ENCODE results near the gene MRPL22. TPM values are rescaled to one million over a fixed set of nuclear protein-coding genes. Genes with fewer than 3 reads are reported as not detected.

MRPL22 gene
- total and polyA plus RNA-seq, 2 donors (not counting 3 experiments of a cell fraction or from before 2014, with no cell fraction given): 66.9 to 112 TPM

DNA sequence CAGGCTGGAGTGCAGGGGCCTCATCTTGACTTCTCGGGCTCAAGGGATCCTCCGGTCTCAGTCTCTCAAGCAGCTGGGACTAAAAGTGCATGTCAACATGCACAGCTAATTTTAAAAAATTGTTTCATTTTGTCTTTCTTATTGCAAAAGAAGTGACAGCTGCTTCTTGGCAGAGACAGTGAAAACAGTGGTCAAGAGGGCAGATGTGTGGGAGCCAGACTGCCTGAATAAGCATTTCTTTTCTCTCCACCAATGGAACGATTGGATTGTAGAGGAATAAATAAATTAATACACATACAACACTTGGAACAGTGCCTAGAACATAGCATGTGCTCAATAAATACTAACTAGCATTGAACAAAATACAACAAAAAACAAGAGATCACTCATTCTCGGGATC is 45.3 kb downstream of the MRPL22 start:
- ChIA-PET CTCF (interaction anchor here (2.9 to 3.5 kb wide), 2 partner anchors 10 to 13 kb away, joined by 10 to 27 read pairs; no protein-coding TSS in a partner anchor), POLR2A (no interaction called here)
- no peak overlapping the region for H2AFZ ChIP-seq (ENCODE audit: low read depth, low read length)
- peaks cover 10% of the 10 kb centered on the region for H3K4me1 ChIP-seq (ENCODE audit: control insufficient read depth, extremely low read depth, insufficient read depth, low read length)
- DNase-seq (ENCODE audit: low read depth, low spot score): no peak
- dilution Hi-C loops (cut with MboI; ENCODE audit: extremely low pct_ligation_motif_present, low sequenced_read_pairs): no loop called here
- H3K27ac ChIP-seq (ENCODE audit: insufficient read depth, low read depth, low read length): no peak overlapping the region
- FAIRE-seq: no peak
- no peaks in the 10 kb centered on the region for H3K36me3 ChIP-seq (ENCODE audit: control insufficient read depth in 2 of 2, extremely low read depth in 1 of 2, insufficient read depth in 2 of 2, low read length in 2 of 2)
- H3K4me3 ChIP-seq (replicated peaks in 1 of 3; ENCODE audit: insufficient read depth in 1 of 3, low read depth in 1 of 3, low read length in 3 of 3): no peak overlapping the region
- H3K9me3 ChIP-seq (replicated peaks; ENCODE audit: control insufficient read depth, insufficient read depth, low read length): no peaks in the 10 kb centered on the region
- intact Hi-C loops (cut with micrococcal nuclease): loop anchor here (5.0 kb wide), 1 partner anchor 161 kb away; no protein-coding TSS in a partner anchor
- no peak overlapping the region for H3K9ac ChIP-seq (replicated peaks; ENCODE audit: extremely low read depth, insufficient read depth, low read length)
- no peaks in the 10 kb centered on the region for H3K79me2 ChIP-seq (ENCODE audit: control insufficient read depth, insufficient read depth, low read length)
- no peaks in the 10 kb centered on the region for H4K20me1 ChIP-seq (replicated peaks; ENCODE audit: control insufficient read depth, extremely low read depth, insufficient read depth, low read length)
- H3K9me1 ChIP-seq (replicated peaks; ENCODE audit: control insufficient read depth, extremely low read depth, insufficient read depth, low read length): no peaks in the 10 kb centered on the region
- H3K4me2 ChIP-seq (ENCODE audit: insufficient read depth, low read length): no peak overlapping the region
- H3K27me3 ChIP-seq (ENCODE audit: control insufficient read depth in 2 of 2, insufficient read depth in 2 of 2, low read length in 2 of 2): no peaks in the 10 kb centered on the region
- no TSS peak for BruUV-seq (replicated peaks)
- no peak for TF ChIP-seq EZH2 (IDR thresholded peaks at IDR 0.05; ENCODE audit: borderline replicate concordance, low read depth, low read length, severe bottlenecking)
- no peak for TF ChIP-seq CTCF (IDR thresholded peaks at IDR 0.05; ENCODE audit: extremely low read depth in 1 of 2, insufficient read depth in 1 of 2, low read depth in 1 of 2, low read length in 2 of 2)
- no peak for TF ChIP-seq JUN (IDR thresholded peaks at IDR 0.05; ENCODE audit: borderline replicate concordance, insufficient read depth, insufficient read length, low read depth)
- TF ChIP-seq MAX (IDR thresholded peaks at IDR 0.05; ENCODE audit: insufficient read depth, insufficient read length): no peak
- no peak for TF ChIP-seq POLR2AphosphoS5 (IDR thresholded peaks at IDR 0.05; ENCODE audit: insufficient read depth, low read depth, low read length)
- no peak for TF ChIP-seq FOS (IDR thresholded peaks at IDR 0.05; ENCODE audit: borderline replicate concordance, insufficient read depth, low read length)
- TF ChIP-seq GATA2 (IDR thresholded peaks at IDR 0.05; ENCODE audit: insufficient read depth, insufficient read length, low read depth, low read length): no peak
- TF ChIP-seq MYC (IDR thresholded peaks at IDR 0.05; ENCODE audit: low read depth, low read length): no peak

Data from endothelial cell of umbilical vein (primary cell).